Upper lobe of left lung (tissue), 4 donors: ENCODE data around the gene FANCF.

Experiments used
- POLR2A ChIP-seq, 4 donors: fragments of 450-650 bp; IDR thresholded peaks; one replicate each; pipeline ENCODE4 v1.5.1; 2016 to 2017; ENCODE audit warnings: antibody characterized with exemption in 4 of 4, mild to moderate bottlenecking in 2 of 4
- TF ChIP-seq, protein P1 (sequence below), 6 experiments: fragments of 450-650 bp in 4 of 6; fragments of 200-600 bp in 2 of 6; sonication (generic) in 2 of 6; IDR thresholded peaks; one replicate each; pipeline ENCODE4 v1.5.1; 2016 to 2019; ENCODE audit warnings: antibody characterized with exemption in 6 of 6

DNA sequence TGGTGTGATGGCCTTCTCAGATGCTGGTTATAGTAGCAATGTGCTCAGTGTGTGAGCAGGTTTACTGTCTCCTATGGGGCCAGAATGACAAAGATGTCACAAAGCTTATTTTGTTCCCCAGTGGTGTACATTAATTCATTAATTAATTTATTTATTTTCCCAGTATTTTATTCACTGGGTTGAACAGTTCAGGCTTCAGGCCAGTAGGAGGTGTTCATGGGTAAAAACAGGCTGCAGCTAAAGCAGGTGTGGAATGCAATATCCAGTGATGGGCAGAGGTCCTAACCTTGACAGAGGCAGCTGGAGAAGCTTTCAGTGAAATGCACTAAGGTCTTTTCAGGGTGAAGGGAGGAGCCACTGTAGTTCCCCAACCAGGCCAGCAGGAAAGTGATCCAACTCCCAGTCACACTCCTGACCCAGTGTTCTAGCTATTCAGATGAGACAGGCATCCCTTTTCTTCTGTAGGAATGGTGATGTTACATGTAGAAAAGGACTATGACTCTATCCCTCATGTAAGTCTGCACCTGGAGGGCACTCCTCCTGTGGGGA lies 7.8 kb upstream of the FANCF start:
- no peak for TF ChIP-seq POLR2A (IDR thresholded peaks at IDR 0.05)
- TF ChIP-seq, protein P1, sequence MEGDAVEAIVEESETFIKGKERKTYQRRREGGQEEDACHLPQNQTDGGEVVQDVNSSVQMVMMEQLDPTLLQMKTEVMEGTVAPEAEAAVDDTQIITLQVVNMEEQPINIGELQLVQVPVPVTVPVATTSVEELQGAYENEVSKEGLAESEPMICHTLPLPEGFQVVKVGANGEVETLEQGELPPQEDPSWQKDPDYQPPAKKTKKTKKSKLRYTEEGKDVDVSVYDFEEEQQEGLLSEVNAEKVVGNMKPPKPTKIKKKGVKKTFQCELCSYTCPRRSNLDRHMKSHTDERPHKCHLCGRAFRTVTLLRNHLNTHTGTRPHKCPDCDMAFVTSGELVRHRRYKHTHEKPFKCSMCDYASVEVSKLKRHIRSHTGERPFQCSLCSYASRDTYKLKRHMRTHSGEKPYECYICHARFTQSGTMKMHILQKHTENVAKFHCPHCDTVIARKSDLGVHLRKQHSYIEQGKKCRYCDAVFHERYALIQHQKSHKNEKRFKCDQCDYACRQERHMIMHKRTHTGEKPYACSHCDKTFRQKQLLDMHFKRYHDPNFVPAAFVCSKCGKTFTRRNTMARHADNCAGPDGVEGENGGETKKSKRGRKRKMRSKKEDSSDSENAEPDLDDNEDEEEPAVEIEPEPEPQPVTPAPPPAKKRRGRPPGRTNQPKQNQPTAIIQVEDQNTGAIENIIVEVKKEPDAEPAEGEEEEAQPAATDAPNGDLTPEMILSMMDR (IDR thresholded peaks at IDR 0.05): no peak
